GM19023 (cell line): Measurements from ENCODE around the gene CD9.
"Not testable (repeated sequence)": the region's sequence is repeated elsewhere in the genome, so short reads cannot be mapped to it uniquely, and the experiment has no call there.

Source experiments
- ATAC-seq: cut with Tn5 transposase; IDR thresholded peaks from one replicate; pipeline ENCODE4 v1.9.1; 2021; ENCODE audit warnings: mild to moderate bottlenecking, moderate library complexity; ENCODE audit not compliant: unreplicated experiment

Gene CD9

GRCh38 chr12:6178981-6179761, 21.0 kb upstream of the CD9 start:
- ATAC-seq = no peak

GRCh38 chr12:6180268-6181051, 19.7 kb upstream of the CD9 start:
- no peak for ATAC-seq

- ATAC-seq = no peak
Observed at GRCh38 chr12:6181166-6181565, 19.0 kb upstream of the CD9 start.

- ATAC-seq = no peak
Observed at GRCh38 chr12:6181583-6182278, 18.5 kb upstream of the CD9 start.

- no peak for ATAC-seq
Observed at GRCh38 chr12:6182279-6182898, 17.8 kb upstream of the CD9 start.

GRCh38 chr12:6183689-6184428, 16.3 kb upstream of the CD9 start:
- no peak for ATAC-seq

GRCh38 chr12:6185961-6186827, 14.0 kb upstream of the CD9 start:
- no peak for ATAC-seq

- ATAC-seq = no peak
Observed at GRCh38 chr12:6187948-6188793, 12.0 kb upstream of the CD9 start.

GRCh38 chr12:6189028-6189427, 11.2 kb upstream of the CD9 start:
- no peak for ATAC-seq

- ATAC-seq = not testable (repeated sequence)
Observed at GRCh38 chr12:6189952-6190598, 10.1 kb upstream of the CD9 start.

- not testable (repeated sequence) for ATAC-seq
Observed at GRCh38 chr12:6190767-6191530, 9.3 kb upstream of the CD9 start.

- ATAC-seq = no peak
Observed at GRCh38 chr12:6192604-6193380, 7.4 kb upstream of the CD9 start.

GRCh38 chr12:6193853-6194815, 6.1 kb upstream of the CD9 start:
- no peak for ATAC-seq

- ATAC-seq = no peak
Observed at GRCh38 chr12:6195665-6196535, 4.3 kb upstream of the CD9 start.

- ATAC-seq = no peak
Observed at GRCh38 chr12:6198051-6198450, 2.1 kb upstream of the CD9 start.
